Ishikawa (cell line): ENCODE results near the gene RRBP1.

ENCODE experiments used
- CEBPB ChIP-seq: IDR thresholded peaks from 2 replicates; pipeline ENCODE4 v1.6.1; 2012
- CREB1 ChIP-seq: IDR thresholded peaks from 2 replicates; pipeline ENCODE4 v1.6.1; 2012; ENCODE audit warnings: low read depth
- EGR1 ChIP-seq: IDR thresholded peaks from 2 replicates; pipeline ENCODE4 v1.6.1; 2012
- EP300 ChIP-seq: IDR thresholded peaks from 2 replicates; pipeline ENCODE4 v1.6.1; 2012; ENCODE audit warnings: borderline replicate concordance
- FOXM1 ChIP-seq: IDR thresholded peaks from 2 replicates; pipeline ENCODE4 v1.6.1; 2012; ENCODE audit warnings: low read depth, borderline replicate concordance
- NFIC ChIP-seq: IDR thresholded peaks from 2 replicates; pipeline ENCODE4 v1.6.1; 2012
- RAD21 ChIP-seq: IDR thresholded peaks from 2 replicates; pipeline ENCODE4 v1.6.1; 2012; ENCODE audit warnings: low read depth
- TAF1 ChIP-seq: IDR thresholded peaks from 2 replicates; pipeline ENCODE4 v1.6.1; 2012; ENCODE audit warnings: low read depth, mild to moderate bottlenecking
- TCF12 ChIP-seq: IDR thresholded peaks from 2 replicates; pipeline ENCODE4 v1.6.1; 2012; ENCODE audit warnings: low read depth
- TEAD4 ChIP-seq: IDR thresholded peaks from 2 replicates; pipeline ENCODE4 v1.6.1; 2012
- YY1 ChIP-seq: IDR thresholded peaks from 2 replicates; pipeline ENCODE4 v1.6.1; 2012; ENCODE audit warnings: low read depth
- ZBTB7A ChIP-seq: IDR thresholded peaks from 2 replicates; pipeline ENCODE4 v1.6.1; 2012; ENCODE audit warnings: low read depth
- TF ChIP-seq, protein P1 (sequence below): IDR thresholded peaks from 2 replicates; pipeline ENCODE4 v1.6.1; 2012; ENCODE audit warnings: low read depth, mild to moderate bottlenecking
- TF ChIP-seq, protein P2 (sequence below): IDR thresholded peaks from 2 replicates; pipeline ENCODE4 v1.6.1; 2012
- TF ChIP-seq, protein P3 (sequence below): IDR thresholded peaks from 2 replicates; pipeline ENCODE4 v1.6.1; 2012

RRBP1 gene

DNA sequence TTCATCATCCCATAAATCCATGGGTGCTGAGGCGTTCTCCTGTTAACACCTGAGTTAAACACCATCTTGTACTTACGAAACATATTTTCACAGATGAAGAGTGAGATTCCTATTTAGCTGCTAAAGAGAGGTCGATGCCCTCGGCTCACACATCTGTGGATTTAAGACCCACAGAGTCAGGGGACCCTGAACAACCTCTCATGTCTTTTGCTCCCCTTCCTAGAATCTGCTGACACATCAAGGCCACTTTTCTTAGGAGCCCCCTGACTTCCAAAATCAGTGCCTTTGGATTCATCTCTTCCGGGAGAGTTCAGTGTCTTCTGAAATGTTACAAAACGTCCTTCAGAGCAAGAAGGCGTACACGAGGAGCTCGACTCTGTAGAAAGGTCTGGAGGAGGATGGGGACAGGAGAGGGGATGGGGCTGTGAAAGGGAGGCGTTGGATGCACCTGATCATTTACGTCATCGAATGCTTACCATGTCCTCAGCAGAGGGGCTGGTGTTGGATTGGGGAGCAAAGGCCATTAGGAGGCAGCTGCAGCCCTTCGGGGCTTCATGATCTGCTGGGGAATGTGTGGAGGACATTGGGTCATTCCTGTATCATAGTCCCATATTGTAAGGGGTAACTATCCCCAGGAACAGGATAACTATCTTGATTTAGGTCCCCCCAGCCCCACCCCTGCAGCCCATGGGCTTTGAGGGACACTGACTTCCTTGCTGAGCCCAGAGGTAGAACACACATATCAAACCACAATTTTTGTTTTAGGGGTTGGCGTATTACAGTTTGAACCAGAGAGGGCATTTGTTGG is 40.7 kb upstream of the RRBP1 start:
- TF ChIP-seq TAF1 (no peak), EP300 (no peak), CEBPB (no peak), NFIC (no peak), CREB1 (no peak), EGR1 (no peak), FOXM1 (no peak), RAD21 (no peak), ZBTB7A (no peak), TCF12 (no peak), YY1 (no peak), TEAD4 (no peak)
- TF ChIP-seq, protein P1, sequence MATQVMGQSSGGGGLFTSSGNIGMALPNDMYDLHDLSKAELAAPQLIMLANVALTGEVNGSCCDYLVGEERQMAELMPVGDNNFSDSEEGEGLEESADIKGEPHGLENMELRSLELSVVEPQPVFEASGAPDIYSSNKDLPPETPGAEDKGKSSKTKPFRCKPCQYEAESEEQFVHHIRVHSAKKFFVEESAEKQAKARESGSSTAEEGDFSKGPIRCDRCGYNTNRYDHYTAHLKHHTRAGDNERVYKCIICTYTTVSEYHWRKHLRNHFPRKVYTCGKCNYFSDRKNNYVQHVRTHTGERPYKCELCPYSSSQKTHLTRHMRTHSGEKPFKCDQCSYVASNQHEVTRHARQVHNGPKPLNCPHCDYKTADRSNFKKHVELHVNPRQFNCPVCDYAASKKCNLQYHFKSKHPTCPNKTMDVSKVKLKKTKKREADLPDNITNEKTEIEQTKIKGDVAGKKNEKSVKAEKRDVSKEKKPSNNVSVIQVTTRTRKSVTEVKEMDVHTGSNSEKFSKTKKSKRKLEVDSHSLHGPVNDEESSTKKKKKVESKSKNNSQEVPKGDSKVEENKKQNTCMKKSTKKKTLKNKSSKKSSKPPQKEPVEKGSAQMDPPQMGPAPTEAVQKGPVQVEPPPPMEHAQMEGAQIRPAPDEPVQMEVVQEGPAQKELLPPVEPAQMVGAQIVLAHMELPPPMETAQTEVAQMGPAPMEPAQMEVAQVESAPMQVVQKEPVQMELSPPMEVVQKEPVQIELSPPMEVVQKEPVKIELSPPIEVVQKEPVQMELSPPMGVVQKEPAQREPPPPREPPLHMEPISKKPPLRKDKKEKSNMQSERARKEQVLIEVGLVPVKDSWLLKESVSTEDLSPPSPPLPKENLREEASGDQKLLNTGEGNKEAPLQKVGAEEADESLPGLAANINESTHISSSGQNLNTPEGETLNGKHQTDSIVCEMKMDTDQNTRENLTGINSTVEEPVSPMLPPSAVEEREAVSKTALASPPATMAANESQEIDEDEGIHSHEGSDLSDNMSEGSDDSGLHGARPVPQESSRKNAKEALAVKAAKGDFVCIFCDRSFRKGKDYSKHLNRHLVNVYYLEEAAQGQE: no peak
- TF ChIP-seq, protein P2, sequence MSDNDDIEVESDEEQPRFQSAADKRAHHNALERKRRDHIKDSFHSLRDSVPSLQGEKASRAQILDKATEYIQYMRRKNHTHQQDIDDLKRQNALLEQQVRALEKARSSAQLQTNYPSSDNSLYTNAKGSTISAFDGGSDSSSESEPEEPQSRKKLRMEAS: no peak
- TF ChIP-seq, protein P3, sequence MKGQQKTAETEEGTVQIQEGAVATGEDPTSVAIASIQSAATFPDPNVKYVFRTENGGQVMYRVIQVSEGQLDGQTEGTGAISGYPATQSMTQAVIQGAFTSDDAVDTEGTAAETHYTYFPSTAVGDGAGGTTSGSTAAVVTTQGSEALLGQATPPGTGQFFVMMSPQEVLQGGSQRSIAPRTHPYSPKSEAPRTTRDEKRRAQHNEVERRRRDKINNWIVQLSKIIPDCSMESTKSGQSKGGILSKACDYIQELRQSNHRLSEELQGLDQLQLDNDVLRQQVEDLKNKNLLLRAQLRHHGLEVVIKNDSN: no peak

DNA sequence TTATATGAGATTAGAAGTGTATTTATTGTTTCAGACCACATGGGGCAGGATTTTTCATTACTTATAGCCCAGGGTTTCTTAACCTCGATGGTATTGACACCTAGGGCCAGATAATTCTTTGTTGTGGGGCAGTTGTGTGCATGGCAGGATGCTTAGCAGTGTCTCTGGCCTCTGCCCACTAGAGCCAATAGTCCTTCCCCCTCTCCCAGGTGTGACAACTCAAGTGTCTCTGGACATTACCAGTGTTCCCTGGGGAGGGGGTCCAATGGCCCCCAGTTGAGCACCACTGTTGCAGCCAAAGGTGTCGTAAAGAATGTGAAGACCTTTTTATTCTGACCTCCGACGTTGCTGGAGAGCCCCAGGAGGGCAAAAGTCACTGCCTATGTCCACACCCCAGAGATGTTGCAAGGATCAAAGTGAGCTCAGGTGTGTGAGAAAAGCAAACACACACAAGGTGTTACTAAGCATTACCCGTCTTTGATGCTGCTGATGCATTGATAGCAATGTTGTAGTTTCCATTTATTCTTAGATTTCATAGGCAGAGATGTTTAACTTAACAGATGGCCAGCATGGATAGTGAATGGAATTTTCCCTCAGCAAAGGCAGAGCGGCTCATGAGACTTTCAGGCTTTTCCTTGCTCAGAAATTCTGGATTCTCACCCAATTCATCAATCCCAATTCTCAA is 39.9 kb upstream of the RRBP1 start:
- no peak for TF ChIP-seq FOXM1
- TF ChIP-seq TCF12: no peak
- no peak for TF ChIP-seq CEBPB
- no peak for TF ChIP-seq CREB1
- TF ChIP-seq, protein P3: no peak
- TF ChIP-seq EP300: no peak
- no peak for TF ChIP-seq ZBTB7A
- no peak for TF ChIP-seq YY1

DNA sequence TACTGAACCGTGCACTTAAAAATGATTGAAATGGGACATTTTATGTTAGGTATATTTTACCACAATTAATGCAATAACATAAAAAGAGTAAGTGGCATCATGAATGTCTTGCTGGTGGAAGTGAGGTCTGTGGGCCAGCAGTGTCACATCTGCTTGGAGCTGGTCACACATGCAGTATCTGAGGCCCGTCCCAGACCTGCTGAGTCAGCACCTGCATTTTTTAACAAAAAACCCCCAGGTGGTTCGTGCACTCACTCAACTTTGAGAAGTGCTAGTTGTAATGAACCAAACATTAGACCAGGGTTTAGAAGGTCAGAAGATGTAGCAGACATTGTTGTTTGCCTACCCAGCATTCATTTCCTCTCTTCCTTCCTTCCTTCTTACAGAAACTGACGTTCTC is 38.7 kb upstream of the RRBP1 start:
- TF ChIP-seq, protein P1: no peak
- TF ChIP-seq FOXM1 (no peak), CREB1 (no peak), EP300 (no peak), EGR1 (no peak), CEBPB (no peak), TEAD4 (no peak)
- TF ChIP-seq, protein P2: no peak

DNA sequence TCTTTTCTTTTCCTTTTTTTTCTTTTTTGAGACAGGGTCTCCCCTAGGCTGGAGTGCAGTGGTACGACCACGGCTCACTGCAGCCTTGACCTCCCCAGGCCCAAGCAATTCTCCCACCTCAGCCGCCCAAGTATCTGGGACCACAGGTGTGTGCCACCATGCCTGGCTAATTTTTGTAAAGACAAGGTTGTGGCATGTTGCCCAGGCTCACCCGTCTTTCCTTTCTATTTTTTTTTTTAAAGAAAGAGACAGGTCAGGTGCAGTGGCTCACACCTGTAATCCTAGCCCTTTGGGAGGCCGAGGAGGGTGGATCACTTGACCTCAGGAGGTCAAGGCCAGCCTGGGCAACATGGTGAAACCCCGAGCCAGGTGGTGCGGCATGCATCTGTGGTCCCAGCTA is 34.3 kb upstream of the RRBP1 start:
- TF ChIP-seq, protein P2: no peak
- TF ChIP-seq CEBPB (no peak), TCF12 (no peak), YY1 (no peak), CREB1 (no peak), RAD21 (no peak), TEAD4 (no peak), ZBTB7A (no peak)
- TF ChIP-seq, protein P3: no peak
- TF ChIP-seq, protein P1: no peak
